CD4-positive, alpha-beta memory T cell (primary cell): Measurements from ENCODE around the gene ROGDI. TPM values are rescaled to one million over a fixed set of nuclear protein-coding genes. Genes with fewer than 3 reads are reported as not detected.

Experiments used
- CTCF ChIA-PET: fragments of 350-600 bp; sonication (Branson Sonifier 250); formaldehyde crosslinking; loops from one replicate; lab custom pipeline; 2021; ENCODE audit warnings: inconsistent platforms; ENCODE audit not compliant: partially characterized antibody; lab: Charles Lee
- POLR2A ChIA-PET: fragments of 350-600 bp; sonication (Branson Sonifier 250); formaldehyde crosslinking; loops from one replicate; lab custom pipeline; 2021; ENCODE audit not compliant: partially characterized antibody; lab: Charles Lee
- DNase-seq, 5 donors: peaks; one replicate each; pipeline versions ENCODE4 v3.0.0 to v3.0.0-alpha.2; 2020 to 2022; ENCODE audit warnings: mixed read lengths in 1 of 5
- H3K27ac ChIP-seq: one replicate; pipeline ENCODE4 v1.7.0; 2013; ENCODE audit warnings: low read depth, low read length
- H3K27me3 ChIP-seq: 2 replicates; pipeline ENCODE4 v1.7.0; 2013; ENCODE audit warnings: mild to moderate bottlenecking, low read length, moderate library complexity; ENCODE audit not compliant: insufficient read depth
- H3K36me3 ChIP-seq: 2 replicates; pipeline ENCODE4 v1.7.0; 2013; ENCODE audit warnings: mild to moderate bottlenecking, low read length, moderate library complexity; ENCODE audit not compliant: insufficient read depth
- H3K4me1 ChIP-seq: 2 replicates; pipeline ENCODE4 v1.7.0; 2013; ENCODE audit warnings: mild to moderate bottlenecking, low read length, moderate library complexity; ENCODE audit not compliant: insufficient read depth
- H3K4me3 ChIP-seq, 2 donors: one replicate each; pipeline ENCODE4 v1.7.0; 2013; ENCODE audit warnings: low read length in 2 of 2, mild to moderate bottlenecking in 1 of 2
- H3K9me3 ChIP-seq, 2 donors: one replicate each; pipeline ENCODE4 v1.7.0; 2013; ENCODE audit warnings: low read length in 2 of 2, control low read depth in 1 of 2; ENCODE audit not compliant: control insufficient read depth in 1 of 2
- H3K27ac Mint-ChIP-seq, 7 donors: one replicate each; pipeline ENCODE4 v1.8.0; 2020 to 2021; ENCODE audit warnings: mixed read lengths in 7 of 7, mild to moderate bottlenecking in 6 of 7, inconsistent platforms in 3 of 7, moderate library complexity in 3 of 7
- H3K27me3 Mint-ChIP-seq, 2 donors: one replicate each; pipeline ENCODE4 v1.8.0; 2020 to 2021; ENCODE audit warnings: mixed read lengths in 2 of 2
- H3K36me3 Mint-ChIP-seq, 2 donors: one replicate each; pipeline ENCODE4 v1.8.0; 2020 to 2021; ENCODE audit warnings: mixed read lengths in 2 of 2, inconsistent platforms in 1 of 2, mild to moderate bottlenecking in 1 of 2
- H3K4me1 Mint-ChIP-seq, 4 donors: one replicate each; pipeline ENCODE4 v1.8.0; 2020 to 2021; ENCODE audit warnings: mixed read lengths in 4 of 4, mild to moderate bottlenecking in 1 of 4
- H3K4me3 Mint-ChIP-seq, 8 donors: one replicate each; pipeline ENCODE4 v1.8.0; 2020 to 2021; ENCODE audit warnings: mixed read lengths in 8 of 8, mild to moderate bottlenecking in 7 of 8, moderate library complexity in 6 of 8, inconsistent platforms in 3 of 8
- H3K9me3 Mint-ChIP-seq, 8 donors: one replicate each; pipeline ENCODE4 v1.8.0; 2020 to 2021; ENCODE audit warnings: mixed read lengths in 8 of 8, mild to moderate bottlenecking in 5 of 8, inconsistent platforms in 3 of 8, moderate library complexity in 1 of 8
- intact Hi-C: fragments of 100-400 bp; cut with micrococcal nuclease; formaldehyde crosslinking; loops from one replicate; pipeline ENCODE4 v1.15.1; 2023
- polyA plus RNA-seq, 2 donors: library from polyadenylated mRNA; unstranded; fragments of 300-500 nt; fragmentation: Illumina TruSeq; gene quantifications; one replicate each; pipeline ENCODE4 v1.2.3, GENCODE V29; 2021
- total RNA-seq, 2 experiments: library from RNA; stranded (reverse); gene quantifications; one replicate each; pipeline ENCODE4 v1.2.3, GENCODE V29; 2021

The ROGDI gene, protein sequence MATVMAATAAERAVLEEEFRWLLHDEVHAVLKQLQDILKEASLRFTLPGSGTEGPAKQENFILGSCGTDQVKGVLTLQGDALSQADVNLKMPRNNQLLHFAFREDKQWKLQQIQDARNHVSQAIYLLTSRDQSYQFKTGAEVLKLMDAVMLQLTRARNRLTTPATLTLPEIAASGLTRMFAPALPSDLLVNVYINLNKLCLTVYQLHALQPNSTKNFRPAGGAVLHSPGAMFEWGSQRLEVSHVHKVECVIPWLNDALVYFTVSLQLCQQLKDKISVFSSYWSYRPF
- total RNA-seq (1 to 10 TPM; 9.7 to 9.9 TPM), polyA plus RNA-seq (10 to 100 TPM in 1 of 2 donors, 1 to 10 TPM in 1; 8.6 to 19.1 TPM)

DNA sequence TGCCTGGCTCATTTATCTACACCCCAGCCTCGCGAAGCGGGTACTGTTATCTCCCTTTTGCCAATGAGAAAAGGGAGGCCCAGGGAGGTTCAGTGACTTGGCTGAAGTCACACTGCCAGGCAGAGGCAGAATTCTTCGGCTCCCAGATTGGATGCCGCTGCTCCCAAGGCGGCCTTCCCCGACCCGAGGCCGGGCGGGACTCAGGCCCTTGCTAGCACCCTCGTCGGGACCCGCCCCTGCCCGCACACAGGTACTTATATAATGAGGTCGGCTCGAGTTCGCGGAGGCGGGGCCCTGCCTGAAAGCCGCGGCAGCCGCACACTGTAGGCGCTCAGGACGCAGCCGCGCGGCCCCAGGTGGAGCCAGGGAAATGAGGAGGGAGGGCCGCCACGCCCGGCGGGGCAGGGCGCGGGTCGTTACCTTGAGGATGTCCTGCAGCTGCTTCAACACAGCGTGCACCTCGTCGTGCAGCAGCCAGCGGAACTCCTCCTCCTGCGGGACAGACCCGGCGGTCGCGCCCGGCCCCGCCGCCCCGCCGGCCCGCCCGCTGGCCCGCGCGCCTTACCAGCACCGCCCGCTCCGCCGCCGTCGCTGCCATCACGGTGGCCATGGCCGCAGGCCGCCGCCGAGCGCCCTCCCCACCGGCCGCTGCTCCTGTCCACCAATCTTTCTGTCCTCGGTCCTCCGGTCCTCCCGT, at the start of gene ROGDI:
TSS of gene ROGDI (minus strand) at position 672 of the 697 bp plus-strand sequence. CDS start at position 610, 62 bp downstream.
- Histone ChIP-seq H3K27ac (peak within 1 kb of the TSS; percentile 72), H3K27me3 (no peaks in the 10 kb centered on the region), H3K4me1 (peaks cover 18% of the 10 kb centered on the region), H3K4me3 (peak within 1 kb of the TSS; percentile 52 to 58), H3K9me3 (no peaks in the 10 kb centered on the region), H3K36me3 (no peaks in the 10 kb centered on the region)
- H3K36me3 Mint-ChIP-seq = peaks cover 4 to 25% of the 10 kb centered on the region in 2 donors
- peak within 1 kb of the TSS; percentile 88 to 97 (median 90) for H3K27ac Mint-ChIP-seq
- ChIA-PET POLR2A (interaction anchor here (0.8 to 5.1 kb wide), 15 partner anchors 14 to 287 kb away, joined by 3 to 58 read pairs (median 4); partner anchors contain the start of genes ANKS3, DNAAF8, GLYR1 and MGRN1), CTCF (interaction anchor here (0.6 to 2.0 kb wide), 3 partner anchors 11 to 178 kb away, joined by 3 to 6 read pairs (median 3); partner anchors contain the start of genes ANKS3, DNAAF8 and MGRN1)
- no peaks in the 10 kb centered on the region for H3K27me3 Mint-ChIP-seq
- H3K4me1 Mint-ChIP-seq = peaks cover 1 to 25% (median 11%) of the 10 kb centered on the region in 4 donors
- peak within 1 kb of the TSS; percentile 84 to 95 (median 88) for H3K4me3 Mint-ChIP-seq
- intact Hi-C loops = loop anchor here (2.0 to 10.0 kb wide), 3 partner anchors 45 to 187 kb away; partner anchors contain the start of genes ANKS3, DNAAF8, GLYR1 and UBALD1
- H3K9me3 Mint-ChIP-seq = no peaks in the 10 kb centered on the region
- DNase-seq = peak; percentile 86 to 93 (median 90)

DNA sequence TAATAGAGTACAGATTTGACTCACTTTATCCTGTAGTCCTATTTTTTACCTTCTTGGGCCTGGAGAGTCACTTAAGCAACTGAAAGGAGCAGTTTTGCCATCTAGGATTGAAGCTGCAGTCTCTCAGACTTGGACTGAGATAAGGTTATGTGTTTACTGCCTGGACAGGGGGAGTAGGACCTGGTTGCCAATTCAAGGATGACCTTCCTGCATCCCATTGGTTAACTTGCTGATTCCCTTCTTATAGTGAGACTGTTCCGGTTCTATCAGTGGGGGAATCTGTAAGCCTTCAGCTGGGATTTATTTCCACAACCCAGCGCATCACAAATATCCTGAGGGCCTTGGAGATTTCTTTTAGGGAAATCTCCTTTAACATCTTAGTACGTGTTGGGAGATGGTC, 47.8 kb upstream of the ROGDI start:
- peak overlapping the region in 3 of 7 donors; percentile 10 to 47 (median 38) for H3K27ac Mint-ChIP-seq
- H3K27me3 Mint-ChIP-seq = no peaks in the 10 kb centered on the region
- peaks cover 41 to 58% (median 48%) of the 10 kb centered on the region in 4 donors for H3K4me1 Mint-ChIP-seq
- CTCF ChIA-PET = no interaction called here
- no peak overlapping the region for H3K4me3 ChIP-seq
- no peaks in the 10 kb centered on the region for H3K9me3 Mint-ChIP-seq
- POLR2A ChIA-PET = no interaction called here
- no peak for DNase-seq
- no peak overlapping the region for H3K27ac ChIP-seq
- H3K27me3 ChIP-seq = no peaks in the 10 kb centered on the region
- peak overlapping the region in 4 of 8 donors; percentile 2 to 57 (median 48) for H3K4me3 Mint-ChIP-seq
- intact Hi-C loops = no loop called here
- H3K9me3 ChIP-seq = no peaks in the 10 kb centered on the region
- peaks cover 4 to 45% of the 10 kb centered on the region in 2 donors for H3K36me3 Mint-ChIP-seq
- peaks cover 57% of the 10 kb centered on the region for H3K4me1 ChIP-seq
- H3K36me3 ChIP-seq = peaks cover 11% of the 10 kb centered on the region

DNA sequence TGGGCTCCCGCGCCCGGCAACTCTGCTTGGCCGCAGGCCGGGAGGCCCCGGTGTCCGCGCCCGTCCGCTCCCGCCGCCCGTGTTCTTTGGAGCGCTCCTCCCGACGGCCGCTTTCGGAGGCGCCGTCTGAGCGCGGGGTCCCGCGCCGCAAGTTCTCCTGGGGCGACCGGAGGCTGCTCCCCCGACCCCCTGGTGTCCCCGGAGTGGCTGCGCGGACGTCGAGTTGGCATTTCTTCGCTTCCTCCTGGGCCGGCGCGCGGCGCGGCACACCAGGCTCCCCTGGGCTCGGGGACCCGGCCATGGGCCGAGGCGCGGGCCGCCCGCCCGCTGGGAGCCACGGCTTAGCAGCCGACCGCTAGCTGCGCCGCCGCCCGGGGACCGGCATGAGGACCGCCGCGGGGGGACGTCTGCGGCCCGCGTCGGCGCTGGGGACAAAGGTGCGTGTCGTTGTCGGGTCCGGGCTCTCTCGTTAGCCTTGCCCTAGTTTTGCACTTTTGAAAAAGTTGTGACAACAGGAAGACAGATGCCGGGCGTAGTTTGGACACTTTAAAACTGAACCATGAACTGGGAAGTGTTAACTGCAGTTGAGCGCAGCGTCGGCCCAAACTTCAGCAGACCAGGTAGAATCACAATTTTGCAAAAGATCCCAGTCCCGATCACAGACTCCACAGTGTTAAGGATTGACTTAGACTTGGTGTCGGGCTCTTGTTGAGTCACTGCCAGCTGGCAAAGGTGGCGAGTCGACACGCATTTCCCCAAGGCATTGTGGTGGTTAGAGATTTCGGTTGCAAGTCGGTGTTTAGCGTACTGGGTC, 45.5 kb upstream of the ROGDI start:
- Mint-ChIP-seq H3K4me3 (peak overlapping the region; percentile 89 to 93 (median 92)), H3K27ac (peak overlapping the region; percentile 90 to 95 (median 93)), H3K36me3 (peaks cover 12 to 51% of the 10 kb centered on the region in 2 donors), H3K4me1 (peaks cover 44 to 68% (median 56%) of the 10 kb centered on the region in 4 donors), H3K9me3 (no peaks in the 10 kb centered on the region), H3K27me3 (no peaks in the 10 kb centered on the region)
- Histone ChIP-seq H3K36me3 (peaks cover 19% of the 10 kb centered on the region), H3K4me3 (peak overlapping the region; percentile 74 to 78), H3K27ac (peak overlapping the region; percentile 95), H3K27me3 (no peaks in the 10 kb centered on the region), H3K9me3 (no peaks in the 10 kb centered on the region), H3K4me1 (peaks cover 63% of the 10 kb centered on the region)
- intact Hi-C loops = loop anchor here (1.0 to 5.0 kb wide), 8 partner anchors 45 to 244 kb away; partner anchors contain the start of genes ANKS3, DNAAF8, MGRN1 and NUDT16L1
- ChIA-PET POLR2A (interaction anchor here (1.4 to 2.5 kb wide), 6 partner anchors 46 to 250 kb away, joined by 5 to 21 read pairs (median 8); partner anchors contain the start of genes ANKS3, DNAAF8 and ROGDI), CTCF (no interaction called here)
- DNase-seq = peak in 3 of 5 donors; percentile 15 to 70 (median 27)

DNA sequence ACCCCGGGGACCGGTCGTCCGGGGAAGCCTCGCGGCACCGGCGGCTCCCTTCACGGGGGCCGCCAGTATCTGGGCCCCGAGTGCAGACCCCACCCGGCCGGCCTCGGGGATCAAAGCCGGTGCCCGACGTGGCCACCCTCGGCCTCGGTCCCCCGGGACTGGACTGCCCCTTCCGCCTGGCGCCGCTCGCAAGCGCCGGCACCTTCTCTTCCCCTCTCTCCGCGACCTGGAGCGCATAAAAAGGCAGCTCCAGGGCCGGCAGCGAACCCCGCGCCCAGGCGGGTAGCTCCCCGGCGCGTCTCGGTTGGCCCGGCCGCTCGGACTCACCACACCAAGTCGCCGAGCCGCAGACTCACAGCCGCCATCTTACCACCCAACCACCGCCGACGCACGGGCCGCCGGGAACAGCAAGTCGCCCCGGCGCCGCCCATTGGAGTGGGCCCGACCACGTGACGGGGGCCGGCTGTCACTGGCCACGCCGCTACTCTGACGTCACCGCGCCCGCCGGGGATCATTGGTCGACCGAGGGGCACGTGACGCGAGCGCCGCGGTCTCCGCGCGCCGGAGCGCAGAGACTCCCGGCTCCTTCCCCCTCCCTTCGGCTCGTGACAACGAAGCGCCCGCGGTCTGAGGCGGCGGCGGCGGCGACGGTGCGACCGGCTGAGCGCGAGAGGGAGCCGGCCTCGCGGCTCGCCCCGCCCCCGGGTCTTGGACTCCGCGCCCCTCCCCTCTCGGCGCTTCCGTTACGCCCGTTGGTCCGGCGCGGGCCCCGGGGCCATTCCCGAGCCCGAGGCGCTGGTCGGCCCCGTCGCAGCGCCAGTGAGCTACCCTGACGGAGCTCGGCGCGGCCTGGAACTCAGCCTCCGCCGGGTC, 44.7 kb upstream of the ROGDI start, which contains the start of the genes GLYR1 and UBN1:
TSS of gene GLYR1 (minus strand) at position 388 of the 873 bp plus-strand sequence. CDS start at position 365, 23 bp downstream.
TSS of gene UBN1 (plus strand) at position 581 of the 873 bp plus-strand sequence. CDS start 5,437 bp downstream, outside the sequence.
- peak; percentile 99 for DNase-seq
- H3K9me3 ChIP-seq = no peaks in the 10 kb centered on the region
- Mint-ChIP-seq H3K4me3 (peak within 1 kb of the TSS; percentile 89 to 93 (median 92)), H3K27ac (peak within 1 kb of the TSS; percentile 90 to 96 (median 95)), H3K36me3 (peaks cover 12 to 51% of the 10 kb centered on the region in 2 donors), H3K27me3 (no peaks in the 10 kb centered on the region), H3K9me3 (no peaks in the 10 kb centered on the region), H3K4me1 (peaks cover 42 to 65% (median 53%) of the 10 kb centered on the region in 4 donors)
- H3K4me1 ChIP-seq = peaks cover 55% of the 10 kb centered on the region
- intact Hi-C loops = loop anchor here (1.0 to 5.0 kb wide), 8 partner anchors 44 to 245 kb away; partner anchors contain the start of genes ANKS3, DNAAF8, MGRN1 and NUDT16L1
- ChIA-PET CTCF (no interaction called here), POLR2A (interaction anchor here (1.4 to 2.5 kb wide), 7 partner anchors 45 to 251 kb away, joined by 3 to 21 read pairs (median 8); partner anchors contain the start of genes ANKS3, DNAAF8, ROGDI and ZNF500)
- peak within 1 kb of the TSS; percentile 95 for H3K27ac ChIP-seq
- H3K4me3 ChIP-seq = peak within 1 kb of the TSS; percentile 74 to 78
- H3K36me3 ChIP-seq = peaks cover 20% of the 10 kb centered on the region
- no peaks in the 10 kb centered on the region for H3K27me3 ChIP-seq

DNA sequence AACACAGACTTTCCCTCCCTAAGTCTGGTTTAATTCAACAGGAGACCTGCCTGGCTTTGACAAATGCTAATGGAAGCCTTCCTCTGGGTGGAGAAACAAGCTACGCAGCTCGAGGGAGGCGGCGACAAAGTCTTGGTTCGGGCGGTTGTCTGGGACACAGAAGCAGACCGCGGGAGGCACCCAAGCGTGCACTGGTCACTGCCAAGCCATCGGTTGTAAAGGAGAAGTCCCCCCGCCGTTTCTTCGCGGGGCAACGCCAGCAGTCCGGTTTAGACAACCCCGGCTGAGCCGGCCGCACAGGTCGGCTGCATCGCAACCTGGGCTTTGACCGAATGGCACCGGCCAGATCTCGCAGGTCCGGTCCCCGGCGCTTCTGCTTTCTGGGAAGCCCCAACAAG, 44.1 kb upstream of the ROGDI start:
- ChIA-PET POLR2A (interaction anchor here (1.4 to 2.5 kb wide), 3 partner anchors 80 to 152 kb away, joined by 3 to 21 read pairs (median 8); partner anchors contain the start of genes ANKS3, DNAAF8 and ZNF500), CTCF (no interaction called here)
- H3K4me1 Mint-ChIP-seq = peaks cover 40 to 60% (median 49%) of the 10 kb centered on the region in 4 donors
- H3K9me3 ChIP-seq = no peaks in the 10 kb centered on the region
- no peaks in the 10 kb centered on the region for H3K27me3 ChIP-seq
- H3K27me3 Mint-ChIP-seq = no peaks in the 10 kb centered on the region
- DNase-seq = peak in 4 of 5 donors; percentile 10 to 44 (median 20)
- no peaks in the 10 kb centered on the region for H3K9me3 Mint-ChIP-seq
- H3K36me3 Mint-ChIP-seq = peaks cover 12 to 53% of the 10 kb centered on the region in 2 donors
- peak overlapping the region; percentile 53 to 74 for H3K4me3 ChIP-seq
- H3K4me1 ChIP-seq = peaks cover 52% of the 10 kb centered on the region
- peak overlapping the region; percentile 85 to 92 (median 88) for H3K4me3 Mint-ChIP-seq
- H3K27ac ChIP-seq = peak overlapping the region; percentile 95
- intact Hi-C loops = loop anchor here (2.0 to 5.0 kb wide), 4 partner anchors 44 to 246 kb away; partner anchors contain the start of genes MGRN1 and ROGDI
- H3K27ac Mint-ChIP-seq = peak overlapping the region; percentile 90 to 96 (median 93)
- H3K36me3 ChIP-seq = peaks cover 23% of the 10 kb centered on the region
